Left ventricle myocardium superior (tissue), 1 donor: ENCODE measurements around the gene ADCY9. TPM values are rescaled to one million over a fixed set of nuclear protein-coding genes. Genes with fewer than 3 reads are reported as not detected.
A peak's percentile ranks its signal among the peaks of the same experiment; 100 is the strongest.
"Not testable (repeated sequence)": the region's sequence is repeated elsewhere in the genome, so short reads cannot be mapped to it uniquely, and the experiment has no call there.

ENCODE experiments used
- ATAC-seq: fragments of 200-7000 bp; cut with Tn5 transposase; one replicate; pipeline ENCODE4 v1.9.1; 2020; ENCODE audit warnings: mild to moderate bottlenecking, moderate library complexity
- DNase-seq: peaks from one replicate; pipeline ENCODE4 v3.0.0-alpha.2; 2020
- intact Hi-C: fragments of 100-400 bp; cut with micrococcal nuclease; formaldehyde crosslinking; loops from one replicate; pipeline ENCODE4 v1.11.0; 2022
- total RNA-seq: library from RNA; stranded (reverse); fragmentation: NEBNext Ultra II Directional; extraction: Animal tissue kit (Norgen Biotek cat#: 25700); gene quantifications from one replicate; pipeline ENCODE4 v1.2.1, GENCODE V29; 2021
- donor health status: DM: no; HTN: yes; CAD: no; lungs with severe emphysema.

ADCY9 gene
- total RNA-seq, 1 donor from 2014 or later, result 53.5 TPM

DNA sequence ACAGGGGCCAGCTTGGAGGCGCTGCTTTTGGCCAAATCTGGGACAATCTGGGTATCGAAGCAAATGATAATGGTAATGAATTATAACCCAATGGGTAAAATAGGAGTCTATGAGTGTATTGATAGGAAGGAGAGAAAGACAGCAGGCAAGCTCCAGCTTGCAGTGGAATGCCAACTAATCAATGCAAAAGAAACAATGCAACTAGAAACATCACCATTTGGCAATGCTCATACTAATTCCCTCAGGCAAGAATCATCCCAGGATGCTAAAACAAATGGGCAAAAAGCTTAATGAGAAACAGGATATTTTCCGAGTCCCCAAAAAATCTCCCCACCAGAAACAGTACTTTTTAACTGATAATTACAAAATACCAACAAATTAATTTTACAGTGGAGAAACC, 64.7 kb downstream of the ADCY9 start:
- ATAC-seq (no peak), DNase-seq (no peak)
- intact Hi-C loops, result no loop called here

DNA sequence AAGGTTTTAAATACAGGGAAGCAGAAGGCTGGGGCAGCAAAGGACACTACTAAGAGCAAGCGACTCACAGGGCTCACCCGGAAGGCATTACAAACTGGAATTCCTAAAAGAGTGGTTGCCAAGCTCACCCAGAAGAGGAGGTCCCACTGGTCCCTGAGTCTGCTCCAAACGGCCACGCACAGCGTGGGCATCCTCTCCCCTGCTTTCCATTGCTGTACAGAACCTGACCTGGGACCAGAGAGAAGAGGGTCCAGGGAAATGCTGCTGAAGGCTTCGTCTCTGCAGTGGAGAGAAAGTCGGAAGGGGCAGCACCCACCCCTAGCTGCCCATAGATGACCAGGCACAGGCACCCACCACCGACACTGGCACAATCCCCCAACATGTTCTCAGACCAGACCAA, 67.2 kb downstream of the ADCY9 start:
- intact Hi-C loops, result no loop called here
- ATAC-seq (no peak), DNase-seq (no peak)

DNA sequence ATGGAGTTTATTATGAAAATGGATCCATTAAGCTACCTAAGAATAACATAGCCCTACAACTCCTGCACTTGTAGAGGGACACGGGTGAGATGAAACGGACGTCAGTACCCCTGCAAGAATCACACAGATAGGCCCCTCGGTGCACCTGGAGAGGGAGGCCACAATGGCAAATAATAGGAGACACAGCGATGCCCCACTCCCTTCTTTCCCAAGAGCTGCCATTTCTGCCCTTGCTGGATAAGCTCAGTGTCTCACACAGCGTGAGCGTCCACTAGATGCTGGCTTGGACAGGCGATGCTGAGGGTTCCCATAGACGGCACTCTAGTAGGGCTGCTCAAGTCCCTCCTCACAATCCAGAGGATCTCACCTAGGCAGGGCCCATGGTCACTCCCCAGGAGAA, 67.8 kb downstream of the ADCY9 start:
- ATAC-seq (no peak), DNase-seq (no peak)
- intact Hi-C loops, result no loop called here

- DNase-seq, result no peak
- no peak for ATAC-seq
- intact Hi-C loops, result no loop called here
Measured at GRCh38 chr16:4046221-4046620, 70.0 kb downstream of the ADCY9 start.

GRCh38 chr16:4045561-4045960, 70.7 kb downstream of the ADCY9 start:
- DNase-seq, intact Hi-C loops, ATAC-seq: not testable (repeated sequence)

- intact Hi-C loops, result no loop called here
- DNase-seq, result no peak
- ATAC-seq, result no peak
Measured at GRCh38 chr16:4042581-4042980, 73.7 kb downstream of the ADCY9 start.

DNA sequence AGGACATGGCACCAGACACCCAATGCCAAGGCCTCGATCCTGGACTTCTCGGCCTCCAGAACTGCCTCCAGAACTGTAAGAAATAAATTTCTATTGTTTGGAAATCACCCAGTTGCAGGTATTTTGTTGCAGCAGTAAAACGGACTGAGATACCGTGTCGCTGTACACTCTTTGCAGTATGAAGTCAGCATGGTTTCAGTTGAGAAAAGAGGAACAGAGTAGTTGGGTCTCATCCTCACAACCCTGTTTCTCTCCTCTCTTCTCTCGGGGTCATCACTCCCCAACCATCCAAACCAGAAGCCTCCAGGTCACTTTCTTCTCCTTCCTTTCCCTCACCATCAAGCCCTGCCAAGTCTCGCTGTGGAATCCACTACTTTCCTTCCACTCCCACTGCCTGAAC, 77.8 kb downstream of the ADCY9 start:
- no peak for DNase-seq
- no peak for ATAC-seq
- intact Hi-C loops, result no loop called here

- DNase-seq, intact Hi-C loops, ATAC-seq: not testable (repeated sequence)
Measured at GRCh38 chr16:4036952-4037351, 79.3 kb downstream of the ADCY9 start.

DNA sequence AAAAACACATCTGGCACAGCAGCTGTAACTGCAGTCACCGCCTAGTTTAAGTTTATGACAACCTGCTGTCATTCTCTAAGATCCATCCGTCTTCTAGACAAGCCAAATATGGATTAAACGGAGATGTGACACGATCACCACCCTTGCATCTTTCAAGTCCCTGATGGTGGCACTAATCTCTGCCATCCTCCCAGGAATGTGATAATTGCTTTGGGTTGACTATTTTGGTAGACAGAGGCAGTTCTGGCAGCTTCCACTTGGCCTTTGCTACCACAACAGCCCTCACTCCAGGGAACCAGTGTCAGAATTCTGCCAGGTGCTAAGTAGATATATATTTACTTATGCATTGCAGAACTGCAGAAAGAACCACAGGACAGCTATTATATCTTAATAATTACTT, 81.3 kb downstream of the ADCY9 start:
- intact Hi-C loops, result no loop called here
- no peak for DNase-seq
- no peak for ATAC-seq

DNA sequence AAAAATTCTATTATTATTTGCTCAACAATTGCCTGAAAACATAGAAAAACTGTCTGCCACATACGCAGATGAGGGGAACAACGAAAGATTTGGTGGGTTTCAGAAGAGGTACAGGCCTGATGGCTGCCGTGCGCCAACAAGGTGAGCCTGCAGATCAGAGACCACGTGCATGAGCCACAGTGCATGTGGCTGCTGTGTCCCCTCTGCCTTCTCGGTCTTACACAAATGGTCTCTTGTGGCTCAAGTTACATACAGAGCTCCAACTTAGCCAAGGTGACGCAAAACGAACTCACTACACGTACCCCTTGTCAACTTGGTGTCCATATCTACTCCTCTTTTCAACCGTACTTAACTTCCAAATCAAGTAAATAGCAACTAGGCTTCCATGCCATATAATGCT, 82.3 kb downstream of the ADCY9 start:
- intact Hi-C loops, result no loop called here
- ATAC-seq (no peak), DNase-seq (no peak)

GRCh38 chr16:4032768-4033167, 83.5 kb downstream of the ADCY9 start:
- peak; percentile 73 for ATAC-seq
- intact Hi-C loops, result no loop called here
- peak; percentile 50 for DNase-seq

DNA sequence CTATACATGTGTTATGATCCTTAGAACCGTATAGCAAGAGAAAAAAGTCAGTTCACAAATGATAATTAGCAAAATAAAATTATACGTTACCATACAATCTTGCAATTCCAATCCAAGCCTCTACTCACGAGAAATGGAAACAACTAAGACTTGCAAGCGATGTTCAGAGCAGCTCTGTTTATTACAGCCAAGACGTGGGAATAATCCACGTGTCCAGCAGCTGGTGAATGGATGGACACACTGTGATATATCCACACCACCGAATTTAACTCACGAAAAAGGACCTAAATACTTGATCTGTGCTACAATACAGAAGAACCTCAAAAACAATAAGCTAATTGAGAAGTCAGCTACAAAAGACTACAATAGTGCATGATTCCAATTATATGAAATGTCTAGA, 88.1 kb downstream of the ADCY9 start:
- ATAC-seq, result no peak
- intact Hi-C loops, result no loop called here
- no peak for DNase-seq

- no peak for ATAC-seq
- intact Hi-C loops, result no loop called here
Measured at GRCh38 chr16:4026854-4027253, 89.4 kb downstream of the ADCY9 start.

GRCh38 chr16:4025428-4025827, 90.8 kb downstream of the ADCY9 start:
- ATAC-seq, result peak; percentile 48

More at GRCh38 chr16:4026854-4027253, 89.4 kb downstream of the ADCY9 start:
- no peak for DNase-seq

GRCh38 chr16:4021916-4022315, 94.3 kb downstream of the ADCY9 start:
- intact Hi-C loops, result no loop called here
- DNase-seq (no peak), ATAC-seq (no peak)

More at GRCh38 chr16:4025428-4025827, 90.8 kb downstream of the ADCY9 start:
- DNase-seq, result peak; percentile 41
- intact Hi-C loops, result no loop called here

GRCh38 chr16:4021070-4021779, 95.0 kb downstream of the ADCY9 start:
- intact Hi-C loops, result no loop called here
- ATAC-seq, result peak; percentile 12
- DNase-seq, result no peak

- peak; percentile 68 for ATAC-seq
- intact Hi-C loops, result no loop called here
Measured at GRCh38 chr16:4019371-4019791, 96.9 kb downstream of the ADCY9 start.

DNA sequence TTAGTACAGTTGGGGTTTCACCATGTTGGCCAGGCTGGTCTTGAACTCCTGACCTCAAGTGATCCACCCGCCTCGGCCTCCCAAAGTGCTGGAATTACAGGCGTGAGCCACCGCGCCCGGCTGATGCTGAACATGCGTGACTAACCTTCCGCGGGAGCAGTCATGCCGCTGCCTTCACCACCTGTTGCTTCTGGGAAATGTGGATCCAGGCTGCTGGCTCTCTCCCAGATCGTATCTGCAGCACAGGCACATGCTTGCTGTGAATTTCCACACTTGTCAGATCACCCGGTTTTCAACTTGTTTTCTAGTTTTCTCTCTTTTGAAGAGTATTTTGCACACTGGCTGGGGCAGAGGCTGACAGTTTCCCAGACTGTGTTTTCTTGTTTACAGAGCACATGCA, 97.9 kb downstream of the ADCY9 start:
- ATAC-seq, result peak; percentile 37
- intact Hi-C loops, result no loop called here
- DNase-seq, result peak; percentile 49

More at GRCh38 chr16:4019371-4019791, 96.9 kb downstream of the ADCY9 start:
- no peak for DNase-seq

GRCh38 chr16:4017807-4018206, 98.4 kb downstream of the ADCY9 start:
- DNase-seq (no peak), ATAC-seq (no peak)
- intact Hi-C loops, result no loop called here

GRCh38 chr16:4016658-4017057, 99.6 kb downstream of the ADCY9 start:
- ATAC-seq (no peak), DNase-seq (no peak)
- intact Hi-C loops, result no loop called here

DNA sequence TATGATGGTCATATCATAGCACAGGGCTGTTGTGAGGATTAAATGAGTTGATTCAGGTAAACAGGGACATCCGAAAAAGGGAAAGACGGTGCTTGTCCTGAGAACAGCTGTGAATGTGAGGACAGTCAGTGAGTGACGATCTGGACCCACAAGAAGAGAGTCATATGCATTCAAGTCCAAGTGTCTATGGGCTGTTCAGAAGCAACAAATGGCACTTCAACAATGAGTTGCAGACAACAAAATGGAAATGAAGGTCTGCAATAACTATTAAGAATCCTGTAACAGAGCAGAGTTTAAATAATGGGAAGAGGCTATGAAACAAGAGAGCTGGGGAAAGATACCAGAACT, 100.3 kb downstream of the ADCY9 start:
- no peak for ATAC-seq
- intact Hi-C loops, result no loop called here
- no peak for DNase-seq
